Measurements from ENCODE around the gene ARFRP1.

GRCh38 chr20:63732118-63733095 lies 24.6 kb upstream of the ARFRP1 start:
- no peak for TF ChIP-seq POLR2A (IDR thresholded peaks at IDR 0.05; ENCODE audit: low read length)
- no peak for TF ChIP-seq GATA1 (IDR thresholded peaks at IDR 0.05; ENCODE audit: low read depth, low read length)
